ENCODE data around the gene WDFY4. TPM values are rescaled to one million over a fixed set of nuclear protein-coding genes. Genes with fewer than 3 reads are reported as not detected.

The WDFY4 gene
- total and polyA plus RNA-seq, 2 experiments from 2014 or later: not detected

- no peaks in the 10 kb centered on the region for H3K9me2 ChIP-seq (ENCODE audit: insufficient read depth)
- no peaks in the 10 kb centered on the region for H4K20me1 ChIP-seq (ENCODE audit: insufficient read depth)
- WGBS, 2 experiments (ENCODE audit: low coverage in 1 of 2, low lambda C conversion rate in 2 of 2, missing lambda C conversion rate in 2 of 2): 69 to 71% methylated on average over 26 of the region's 26 CpGs
- no peaks in the 10 kb centered on the region for H3K4me1 ChIP-seq (ENCODE audit: insufficient read depth)
- H3K9me3 ChIP-seq (ENCODE audit: low read depth): no peaks in the 10 kb centered on the region
- no peak overlapping the region for H3K4me3 ChIP-seq
- no peak overlapping the region for H3K9ac ChIP-seq
- H3K4me2 ChIP-seq (ENCODE audit: unreplicated experiment): no peak overlapping the region
- H3K36me3 ChIP-seq (ENCODE audit: low read depth): no peaks in the 10 kb centered on the region
- no peak for TF ChIP-seq EZH2 (IDR thresholded peaks at IDR 0.05; ENCODE audit: insufficient read depth, poor library complexity, severe bottlenecking)
- TF ChIP-seq EZH2phosphoT487 (IDR thresholded peaks at IDR 0.05; ENCODE audit: insufficient read depth, low read depth): no peak
- peaks cover 9% of the 10 kb centered on the region; the same call in 1 of the 2 replicates for H3K27me3 ChIP-seq (replicated peaks; ENCODE audit: insufficient read depth)
- H2AFZ ChIP-seq: no peak overlapping the region
- DNase-seq: no peak
- H3K79me2 ChIP-seq (ENCODE audit: insufficient read depth): no peaks in the 10 kb centered on the region
- H3K27ac ChIP-seq: no peak overlapping the region
- in situ Hi-C loops (cut with MboI): loop anchor here (25.0 kb wide), 1 partner anchor 490 kb away; no protein-coding TSS in a partner anchor
- H3F3A ChIP-seq (ENCODE audit: insufficient read depth): no peaks in the 10 kb centered on the region
Observed at GRCh38 chr10:48671914-48672595, 12.6 kb upstream of the WDFY4 start.

- no peak overlapping the region for H3K4me3 ChIP-seq
- no peak overlapping the region for H3K9ac ChIP-seq
- H3K9me3 ChIP-seq (ENCODE audit: low read depth): no peaks in the 10 kb centered on the region
- no peaks in the 10 kb centered on the region for H3K9me2 ChIP-seq (ENCODE audit: insufficient read depth)
- no peak overlapping the region for H3K27ac ChIP-seq
- no peak overlapping the region for H2AFZ ChIP-seq
- no peaks in the 10 kb centered on the region for H4K20me1 ChIP-seq (ENCODE audit: insufficient read depth)
- no peak for DNase-seq
- no peaks in the 10 kb centered on the region for H3K36me3 ChIP-seq (ENCODE audit: low read depth)
- no peaks in the 10 kb centered on the region for H3K4me1 ChIP-seq (ENCODE audit: insufficient read depth)
- TF ChIP-seq EZH2phosphoT487 (IDR thresholded peaks at IDR 0.05; ENCODE audit: insufficient read depth, low read depth) (no peak), EZH2 (IDR thresholded peaks at IDR 0.05; ENCODE audit: insufficient read depth, poor library complexity, severe bottlenecking) (no peak)
- no peak overlapping the region for H3K4me2 ChIP-seq (ENCODE audit: unreplicated experiment)
- in situ Hi-C loops (cut with MboI): loop anchor here (25.0 kb wide), 1 partner anchor 490 kb away; no protein-coding TSS in a partner anchor
- H3F3A ChIP-seq (ENCODE audit: insufficient read depth): no peaks in the 10 kb centered on the region
- WGBS, 2 experiments (ENCODE audit: low coverage in 1 of 2, low lambda C conversion rate in 2 of 2, missing lambda C conversion rate in 2 of 2): 76 to 80% methylated on average over 9 of the region's 9 CpGs
- peaks cover 7% of the 10 kb centered on the region; the same call in 1 of the 2 replicates for H3K27me3 ChIP-seq (replicated peaks; ENCODE audit: insufficient read depth)
- no peaks in the 10 kb centered on the region for H3K79me2 ChIP-seq (ENCODE audit: insufficient read depth)
Observed at GRCh38 chr10:48672596-48673265, 11.9 kb upstream of the WDFY4 start.

DNA sequence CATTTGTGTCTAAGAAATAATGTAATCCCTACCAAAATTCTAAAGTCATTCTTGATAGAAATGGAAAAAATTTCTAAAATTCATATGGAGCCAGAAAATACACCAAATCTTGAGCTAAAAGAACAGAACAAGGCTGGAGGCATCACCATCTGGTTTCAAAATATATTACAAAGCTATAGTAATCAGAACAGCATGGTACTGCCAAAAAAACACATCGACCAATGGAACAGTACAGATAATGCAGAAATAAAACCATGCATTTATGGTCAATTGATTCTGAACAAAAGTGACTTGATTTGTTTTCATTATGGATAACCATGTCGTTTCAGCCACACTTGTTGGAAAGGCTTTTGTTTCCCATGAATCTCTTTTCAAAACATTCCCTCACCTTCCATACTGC lies 7.0 kb upstream of the WDFY4 start:
- TF ChIP-seq EZH2phosphoT487 (IDR thresholded peaks at IDR 0.05; ENCODE audit: insufficient read depth, low read depth): no peak
- no peak for TF ChIP-seq EZH2 (IDR thresholded peaks at IDR 0.05; ENCODE audit: insufficient read depth, poor library complexity, severe bottlenecking)
- in situ Hi-C loops (cut with MboI): no loop called here
- Histone ChIP-seq H3K9ac (no peak overlapping the region), H3K9me3 (ENCODE audit: low read depth) (no peaks in the 10 kb centered on the region), H2AFZ (no peak overlapping the region), H4K20me1 (ENCODE audit: insufficient read depth) (no peaks in the 10 kb centered on the region), H3K4me1 (ENCODE audit: insufficient read depth) (no peaks in the 10 kb centered on the region), H3K79me2 (ENCODE audit: insufficient read depth) (no peaks in the 10 kb centered on the region), H3K27ac (no peak overlapping the region), H3K9me2 (ENCODE audit: insufficient read depth) (no peaks in the 10 kb centered on the region), H3K4me2 (ENCODE audit: unreplicated experiment) (no peak overlapping the region), H3K27me3 (replicated peaks; ENCODE audit: insufficient read depth) (peaks cover 25% of the 10 kb centered on the region), H3K36me3 (ENCODE audit: low read depth) (no peaks in the 10 kb centered on the region), H3F3A (ENCODE audit: insufficient read depth) (no peaks in the 10 kb centered on the region), H3K4me3 (no peak overlapping the region)
- 45 to 54% methylated on average over 2 of the region's 2 CpGs for WGBS, 2 experiments (ENCODE audit: low coverage in 1 of 2, low lambda C conversion rate in 2 of 2, missing lambda C conversion rate in 2 of 2)
- DNase-seq: no peak

DNA sequence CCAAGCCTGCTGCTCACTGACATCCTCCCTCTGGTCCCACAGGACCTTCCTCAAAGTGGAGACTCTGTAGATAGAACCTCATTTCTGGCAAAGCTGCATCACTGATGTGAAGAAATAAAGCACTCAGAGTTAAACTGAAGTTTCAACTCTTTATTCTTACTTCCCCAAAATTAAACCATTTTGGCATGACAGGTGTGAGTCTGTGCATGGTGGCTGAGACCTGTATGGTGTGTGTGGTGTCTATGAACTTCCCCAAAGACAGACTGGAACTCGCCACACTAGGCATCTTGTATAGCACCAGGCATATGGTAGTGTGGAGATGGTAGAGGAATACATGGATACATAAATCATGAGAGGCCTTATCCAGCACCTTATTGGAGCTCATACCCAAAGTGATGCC lies 6.6 kb upstream of the WDFY4 start:
- no peaks in the 10 kb centered on the region for H3K9me3 ChIP-seq (ENCODE audit: low read depth)
- H3K36me3 ChIP-seq (ENCODE audit: low read depth): no peaks in the 10 kb centered on the region
- H3K9ac ChIP-seq: no peak overlapping the region
- H3K79me2 ChIP-seq (ENCODE audit: insufficient read depth): no peaks in the 10 kb centered on the region
- no peak overlapping the region for H3K4me2 ChIP-seq (ENCODE audit: unreplicated experiment)
- no peaks in the 10 kb centered on the region for H4K20me1 ChIP-seq (ENCODE audit: insufficient read depth)
- 30 to 50% methylated on average over 1 of the region's 1 CpG for WGBS, 2 experiments (ENCODE audit: low coverage in 1 of 2, low lambda C conversion rate in 2 of 2, missing lambda C conversion rate in 2 of 2)
- no peaks in the 10 kb centered on the region for H3K4me1 ChIP-seq (ENCODE audit: insufficient read depth)
- no peak overlapping the region for H3K4me3 ChIP-seq
- DNase-seq: no peak
- H3K27ac ChIP-seq: no peak overlapping the region
- H3F3A ChIP-seq (ENCODE audit: insufficient read depth): no peaks in the 10 kb centered on the region
- H3K27me3 ChIP-seq (replicated peaks; ENCODE audit: insufficient read depth): peaks cover 25% of the 10 kb centered on the region
- H2AFZ ChIP-seq: no peak overlapping the region
- no peak for TF ChIP-seq EZH2phosphoT487 (IDR thresholded peaks at IDR 0.05; ENCODE audit: insufficient read depth, low read depth)
- TF ChIP-seq EZH2 (IDR thresholded peaks at IDR 0.05; ENCODE audit: insufficient read depth, poor library complexity, severe bottlenecking): no peak
- no peaks in the 10 kb centered on the region for H3K9me2 ChIP-seq (ENCODE audit: insufficient read depth)
- in situ Hi-C loops (cut with MboI): no loop called here
